NCI-H128 (cell line): ENCODE data around the gene FBXL20.
"Not testable (repeated sequence)": the region's sequence is repeated elsewhere in the genome, so short reads cannot be mapped to it uniquely, and the experiment has no call there.

Experiments
- DNase-seq: peaks from one replicate; lab custom pipeline; 2025; ENCODE audit not compliant: unreplicated experiment; lab: John Stamatoyannopoulos, UW

The FBXL20 gene

GRCh38 chr17:39401412-39402243 lies at the start of gene FBXL20:
Gene FBXL20 (minus strand): TSS chr17:39401626. CDS start chr17:39401402, 224 bp downstream.
- peak; percentile 63 for DNase-seq

GRCh38 chr17:39450847-39451581 lies 49.6 kb upstream of the FBXL20 start, which contains the start of gene MED1:
Gene MED1 (minus strand): TSS chr17:39451263. CDS start chr17:39451062, 201 bp downstream.
- peak; percentile 93 for DNase-seq

DNA sequence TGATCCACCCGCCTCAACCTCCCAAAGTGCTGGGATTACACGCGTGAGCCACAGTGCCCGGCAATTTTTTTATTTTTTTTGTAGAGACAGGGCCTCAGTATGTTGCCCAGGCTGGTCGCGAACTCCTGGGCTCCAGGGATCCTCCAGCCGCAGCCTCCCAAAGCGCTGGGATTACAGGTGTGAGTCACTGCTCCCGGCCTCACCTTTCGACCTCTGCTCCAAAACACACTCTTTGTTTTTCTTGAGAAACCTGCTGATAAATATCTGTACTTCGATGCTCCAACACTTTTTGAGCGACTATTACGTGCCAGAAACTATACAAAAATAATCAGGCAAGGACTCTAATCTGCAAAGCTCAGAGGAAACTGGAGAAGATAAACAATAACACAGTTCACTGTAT lies 48.6 kb upstream of the FBXL20 start:
- DNase-seq, result no peak

DNA sequence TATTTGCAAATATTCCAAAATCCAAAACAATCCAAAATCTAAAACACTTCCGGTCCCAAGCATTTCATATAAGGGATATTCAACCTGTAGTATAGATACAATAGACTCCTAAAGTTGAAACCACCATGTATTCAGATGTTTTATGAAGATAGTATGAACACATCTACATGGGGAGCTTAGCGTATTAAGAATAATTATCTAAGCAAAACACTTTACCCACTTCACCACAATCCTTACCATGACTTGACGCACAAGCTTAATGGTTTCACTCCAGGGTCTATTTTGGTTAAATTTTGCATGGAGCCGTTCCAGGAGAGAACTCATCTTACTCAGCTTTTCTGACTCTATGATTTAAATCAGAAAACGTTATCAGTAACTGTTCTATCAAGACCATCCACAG lies 46.1 kb upstream of the FBXL20 start:
- no peak for DNase-seq

DNA sequence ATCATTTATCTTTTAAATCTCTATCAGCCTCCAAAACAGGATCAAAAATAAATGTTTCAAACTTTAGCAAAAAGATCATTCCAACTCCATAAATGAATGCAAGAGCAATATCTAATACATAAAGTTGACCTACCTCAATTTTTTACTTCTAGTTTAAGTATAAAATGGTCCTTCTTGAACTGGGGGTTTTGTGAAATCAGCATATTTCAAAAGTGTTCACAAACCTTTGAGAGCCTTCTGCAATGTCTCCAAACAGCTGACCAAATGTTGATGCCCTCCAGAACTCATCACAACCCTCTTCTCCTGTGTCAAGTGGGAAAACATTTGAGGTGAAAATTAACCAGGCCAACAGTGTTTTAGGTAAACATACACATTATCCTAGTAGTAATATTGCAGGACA lies 41.9 kb upstream of the FBXL20 start:
- DNase-seq, result no peak

DNA sequence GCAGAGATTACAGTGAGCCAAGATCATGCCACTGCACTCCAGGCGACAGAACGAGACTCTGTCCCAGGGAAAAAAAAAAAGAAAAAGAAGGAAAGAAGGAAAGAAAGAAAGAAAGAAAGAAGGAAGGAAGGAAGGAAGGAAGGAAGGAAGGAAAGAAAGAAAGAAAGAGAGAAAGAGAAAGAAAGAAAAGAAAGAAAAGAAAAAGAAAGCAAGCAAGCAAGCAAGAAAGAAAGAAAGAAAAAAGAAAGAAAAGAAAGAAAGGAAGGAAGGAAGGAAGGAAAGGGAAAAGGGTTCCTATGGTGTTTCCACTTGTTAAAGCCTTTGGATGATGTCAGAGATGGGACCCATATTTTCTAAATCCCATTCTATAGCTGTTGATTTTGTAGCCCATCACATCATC lies 38.4 kb upstream of the FBXL20 start:
- DNase-seq, result not testable (repeated sequence)

- DNase-seq, result no peak
These were observed 28.2 kb upstream of the FBXL20 start for GRCh38 chr17:39429600-39429999.

DNA sequence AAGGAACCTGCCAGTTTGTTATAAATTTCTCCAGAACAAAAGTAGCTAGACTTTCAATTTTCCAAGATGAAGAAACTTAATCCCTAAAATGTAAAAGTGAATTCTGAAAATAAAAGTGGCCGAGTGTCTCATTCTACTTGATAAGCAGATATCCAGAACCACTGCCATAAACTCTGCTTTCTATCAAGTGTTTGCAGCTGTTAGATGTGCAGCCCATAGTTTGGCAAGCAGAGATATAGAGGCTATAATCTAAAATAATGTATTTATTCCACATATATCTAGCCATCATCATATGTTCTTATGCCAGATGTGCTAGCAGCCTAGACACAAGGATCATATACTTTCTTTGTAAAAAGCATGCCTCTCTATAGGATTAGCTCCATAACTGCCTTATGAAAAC lies 14.7 kb upstream of the FBXL20 start:
- no peak for DNase-seq

DNA sequence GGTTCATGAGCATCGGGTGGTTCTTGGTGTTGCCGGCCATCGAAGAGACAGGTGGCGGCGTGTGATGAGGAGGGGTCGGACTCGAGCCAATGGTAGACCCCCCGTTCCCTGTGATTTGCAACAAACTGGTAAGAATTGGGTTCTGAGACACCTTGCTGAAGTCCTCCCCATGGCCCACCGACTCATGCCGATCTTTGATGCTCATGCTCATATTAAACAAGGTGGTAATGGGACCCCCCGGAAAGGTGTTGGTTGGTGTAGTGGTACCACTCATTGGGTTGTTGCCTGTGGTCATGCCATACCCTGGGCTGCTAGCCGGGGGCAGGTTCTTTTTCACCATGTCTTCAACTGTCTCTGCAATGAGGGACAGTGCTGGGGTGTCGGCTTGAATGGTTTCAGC lies 8.9 kb upstream of the FBXL20 start:
- no peak for DNase-seq

DNA sequence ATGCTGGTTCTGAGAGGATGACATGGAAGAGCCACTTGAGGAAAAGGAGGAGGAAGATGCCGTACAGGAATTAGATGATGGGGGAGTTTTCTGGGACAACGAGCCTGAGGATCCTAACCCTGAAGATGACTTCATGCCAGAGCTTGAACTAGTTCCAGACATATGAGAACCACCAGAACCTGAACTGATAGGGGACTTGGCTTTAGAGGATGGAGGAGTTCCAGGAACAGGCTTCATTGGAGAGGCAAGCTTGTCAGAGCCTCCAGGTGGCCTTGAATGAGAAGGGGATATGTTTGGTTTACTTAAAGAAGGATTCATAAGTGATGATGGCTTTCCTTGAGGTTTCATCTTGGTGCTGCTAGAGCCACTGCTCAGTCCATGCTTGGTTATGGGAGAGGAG lies 6.9 kb upstream of the FBXL20 start:
- no peak for DNase-seq

GRCh38 chr17:39406951-39407350 lies 5.5 kb upstream of the FBXL20 start:
- no peak for DNase-seq

DNA sequence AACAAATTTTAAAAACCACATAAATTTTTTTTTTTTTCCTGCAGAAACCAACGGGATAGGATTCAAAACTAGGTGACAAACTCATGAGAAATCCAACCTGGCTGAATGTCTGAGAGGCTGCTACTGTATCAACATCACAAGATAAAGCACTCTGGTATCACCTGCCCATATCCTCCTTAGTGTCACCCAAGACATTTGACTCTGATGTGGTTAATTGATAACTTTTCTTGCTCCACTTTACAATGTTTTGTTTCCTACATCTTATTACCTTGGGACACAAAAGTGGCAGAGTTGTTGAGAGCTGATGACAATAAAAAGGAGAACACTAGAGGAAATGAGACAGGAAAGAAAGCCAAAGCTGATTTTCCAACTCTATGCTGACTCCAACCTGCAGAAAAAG lies 4.0 kb upstream of the FBXL20 start:
- no peak for DNase-seq

DNA sequence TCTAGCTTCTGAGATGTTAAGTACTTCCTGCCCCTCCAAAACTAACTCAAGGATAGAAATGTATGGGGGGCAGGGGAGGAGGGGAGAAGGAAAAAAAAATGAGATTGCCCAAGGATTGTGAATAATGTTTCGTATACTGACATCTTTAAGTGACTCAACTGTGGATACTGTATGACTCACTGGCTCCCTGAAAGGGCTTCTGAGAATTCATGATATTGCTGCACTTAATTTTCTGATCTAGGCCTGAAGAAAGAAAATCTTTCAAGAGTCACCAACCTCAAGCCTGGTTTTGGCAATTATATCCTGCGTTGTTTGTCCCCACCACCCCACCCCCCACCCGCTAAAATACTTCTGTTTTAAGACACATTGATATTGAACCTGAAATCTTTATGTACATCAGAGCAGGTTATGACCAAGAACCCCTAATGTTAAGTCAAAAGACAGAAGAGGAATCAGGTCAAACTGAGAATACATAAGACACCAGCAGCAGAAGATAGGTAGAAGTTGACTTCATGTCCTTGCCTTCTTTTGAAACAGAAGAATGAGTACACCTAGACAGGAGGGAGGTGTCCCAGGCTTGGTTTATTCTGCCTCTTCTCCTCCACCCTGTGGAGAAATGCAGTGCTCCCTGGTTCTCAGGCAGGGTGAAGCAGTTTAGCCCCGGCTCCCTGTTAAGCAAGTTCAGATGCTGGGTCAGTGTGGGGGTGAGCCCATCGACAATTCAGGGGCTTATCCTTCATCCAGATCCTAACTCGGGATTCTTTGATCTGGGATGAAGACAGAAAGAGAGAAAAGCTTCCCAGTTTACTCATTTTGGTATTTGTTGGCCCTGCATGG lies 3.3 kb upstream of the FBXL20 start:
- no peak for DNase-seq

DNA sequence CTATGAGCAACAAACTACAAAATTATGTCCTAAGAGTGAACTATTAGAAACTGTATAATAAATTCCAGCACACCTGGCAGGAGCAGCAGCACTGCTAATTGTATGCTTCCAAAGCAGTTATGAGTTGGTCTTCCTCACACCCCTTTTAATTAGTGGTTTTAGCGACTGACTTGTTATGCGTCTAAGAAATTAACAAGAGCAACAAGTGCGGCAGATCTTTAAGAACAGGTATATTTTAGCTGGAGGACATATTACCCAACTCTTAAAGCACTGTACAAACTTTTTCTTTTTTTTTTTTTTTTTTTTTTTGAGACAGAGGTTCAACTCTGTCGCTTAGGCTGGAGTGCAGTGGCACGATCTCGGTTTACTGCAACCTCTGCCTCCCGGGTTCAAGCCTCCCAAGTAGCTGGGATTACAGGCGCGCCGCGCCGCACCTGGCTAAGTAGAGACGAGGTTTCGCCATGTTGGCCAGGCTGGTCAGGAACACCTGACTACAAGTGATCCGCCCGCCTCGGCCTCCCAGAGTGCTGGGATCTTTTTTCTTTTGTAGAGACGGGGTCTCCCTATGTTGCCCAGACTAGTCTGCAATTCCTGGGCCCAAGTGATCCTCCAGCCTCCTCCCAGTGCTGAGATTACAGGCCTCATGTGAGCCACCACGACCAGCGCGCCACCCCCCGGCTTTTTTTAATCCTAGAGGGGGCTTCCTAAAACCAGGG lies 1.6 kb upstream of the FBXL20 start:
- DNase-seq, result no peak

DNA sequence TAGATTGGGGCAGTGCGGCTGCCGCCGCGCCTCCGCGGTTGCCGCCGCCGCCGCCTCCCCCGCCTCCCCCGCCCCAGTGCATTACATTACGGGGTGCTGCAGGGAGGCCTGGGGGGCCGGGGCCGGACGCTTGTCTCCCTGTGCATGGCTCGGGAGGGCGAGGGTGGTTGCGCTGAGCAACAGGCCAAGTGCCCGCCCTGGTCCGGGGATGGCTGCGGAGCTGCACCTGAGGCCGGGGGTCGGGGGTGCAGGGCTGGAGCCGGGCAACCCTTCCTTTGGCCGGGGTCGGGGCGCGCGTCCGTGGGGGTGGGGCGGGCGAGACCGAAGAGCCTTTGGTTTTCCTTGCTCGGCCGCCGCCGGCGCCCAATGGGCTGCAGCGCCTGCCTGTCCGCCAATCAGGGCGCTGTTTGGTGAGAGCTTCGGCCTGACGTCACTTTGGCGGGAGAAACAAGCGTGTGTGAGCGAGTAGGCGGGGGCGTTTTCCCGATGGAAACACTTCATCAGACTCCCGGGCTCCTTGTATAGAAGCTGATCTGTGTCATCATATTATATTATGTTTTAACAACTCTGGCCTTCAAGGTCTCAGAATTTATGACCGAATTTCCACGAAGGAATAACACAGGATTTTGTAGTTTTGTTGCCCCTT lies 941 bp upstream of the FBXL20 start:
- peak; percentile 52 for DNase-seq

DNA sequence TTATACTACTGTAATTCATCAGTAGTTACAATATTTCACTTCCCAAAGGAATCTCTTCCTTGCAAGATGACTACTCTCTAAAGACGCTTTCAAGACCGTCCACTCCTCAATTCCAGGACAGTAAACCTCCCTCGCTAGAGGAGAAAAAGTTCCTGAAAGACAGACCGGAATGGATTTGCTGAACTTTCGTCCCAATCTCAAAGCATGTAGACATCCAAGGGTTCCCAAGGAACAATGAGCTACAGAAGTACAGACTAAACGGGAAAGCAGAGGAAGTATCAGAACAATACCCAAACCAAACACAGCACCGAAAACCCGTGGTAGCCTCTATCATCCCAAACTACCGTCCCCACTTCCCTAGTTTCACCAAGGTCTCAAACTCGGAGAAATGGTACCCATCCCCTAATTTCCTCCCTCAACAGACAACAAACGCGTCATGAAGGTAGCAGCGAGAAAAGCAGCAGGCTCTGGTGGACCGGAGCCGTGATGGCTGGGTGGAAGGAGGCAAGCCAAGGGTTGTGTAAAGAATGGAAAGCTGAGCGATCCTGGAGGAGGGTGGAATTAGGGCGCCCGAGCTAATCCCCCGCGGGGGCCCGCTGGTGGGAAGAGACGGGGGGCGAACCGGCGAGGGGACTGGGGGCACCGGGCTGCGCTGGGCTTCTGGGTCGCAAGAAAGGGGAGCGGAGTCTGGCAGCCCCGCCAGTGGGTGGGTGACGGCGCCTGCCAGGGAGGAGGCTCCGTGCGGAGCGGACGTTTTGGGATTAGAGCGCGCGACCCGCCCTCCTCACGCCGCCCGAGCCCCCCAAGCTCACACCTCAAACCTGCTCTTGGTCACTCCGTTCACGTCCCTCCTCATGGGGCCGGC lies 647 bp downstream of the FBXL20 start:
- no peak for DNase-seq

DNA sequence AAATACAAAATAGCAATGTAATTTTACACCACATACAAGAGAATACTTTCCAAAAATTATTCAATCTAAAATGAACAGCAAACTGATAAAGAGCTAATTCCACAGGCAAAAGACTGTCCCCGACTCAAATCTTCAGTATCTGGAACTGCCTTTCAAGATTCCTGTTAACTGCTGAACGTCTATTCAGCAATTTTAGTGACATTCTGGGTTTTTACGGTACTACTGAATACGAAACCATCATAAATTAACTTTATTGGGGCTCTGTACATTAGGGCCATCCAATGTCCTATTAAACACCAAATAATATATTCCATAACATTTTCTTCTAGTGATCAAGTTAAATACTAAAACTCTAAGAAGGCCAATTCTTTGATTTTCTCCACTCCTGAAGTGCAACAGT lies 1.6 kb downstream of the FBXL20 start:
- no peak for DNase-seq

- no peak for DNase-seq
These were observed 7.7 kb downstream of the FBXL20 start for GRCh38 chr17:39393736-39394135.

DNA sequence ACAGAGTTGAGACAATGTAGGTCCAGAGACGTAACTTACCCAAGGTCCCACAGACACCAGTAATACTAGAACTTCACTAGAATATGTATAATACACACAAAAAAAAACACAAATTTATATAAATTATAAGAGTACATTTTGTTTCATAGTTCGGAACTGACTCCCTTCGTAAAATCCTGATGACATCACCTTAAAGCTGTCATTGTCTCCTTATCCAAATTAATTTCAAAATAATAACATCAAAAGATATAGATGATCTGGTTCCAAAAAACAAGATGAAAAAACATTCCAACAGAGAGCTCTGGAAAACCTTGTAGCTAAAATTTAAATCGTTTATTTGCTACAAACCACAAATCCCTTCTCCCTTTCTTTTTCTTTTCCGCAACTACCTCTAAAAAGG lies 10.0 kb downstream of the FBXL20 start:
- DNase-seq, result no peak
